HCT116 (cell line): Measurements from ENCODE around the gene CWC15. TPM values are rescaled to one million over a fixed set of nuclear protein-coding genes. Genes with fewer than 3 reads are reported as not detected.
"Not testable (repeated sequence)": the region's sequence is repeated elsewhere in the genome, so short reads cannot be mapped to it uniquely, and the experiment has no call there.

ENCODE experiments used
- ATAC-seq: fragments of 200-7000 bp; cut with Tn5 transposase; 2 replicates; pipeline ENCODE4 v1.9.1; 2020; ENCODE audit warnings: mild to moderate bottlenecking, moderate library complexity
- BruUV-seq: library from RNA; stranded (reverse); fragments of 400-500 nt; replicated peaks from 2 replicates; lab custom pipeline; 2021; lab: Mats Ljungman, UMichigan
- CTCF ChIA-PET: fragments of 300-600 bp; sonication (Branson Sonifier 250); formaldehyde crosslinking; loops from one replicate; lab custom pipeline; 2021; ENCODE audit warnings: antibody characterized with exemption; lab: Charles Lee
- POLR2A ChIA-PET: fragments of 300-600, 350-600 bp; sonication (Branson Sonifier 250); formaldehyde crosslinking; loops from one replicate; lab custom pipeline; 2021; ENCODE audit warnings: antibody characterized with exemption; lab: Charles Lee
- RAD21 ChIA-PET, 2 experiments: fragments of 300-600 bp; sonication (Branson Sonifier 250); formaldehyde crosslinking; loops; one replicate each; lab custom pipeline; 2023; ENCODE audit warnings: low total read pairs in 2 of 2; ENCODE audit not compliant: uncharacterized antibody in 2 of 2, unreplicated experiment in 2 of 2, low non-redundant PET in 1 of 2; lab: Charles Lee
- DNase-seq: peaks from one replicate; pipeline ENCODE4 v3.0.0-alpha.2; 2010; ENCODE audit warnings: low read depth, low spot score
- H2AFZ ChIP-seq: fragments of 200-600 bp; shearing (Covaris generic), sonication (generic); 2 replicates; pipeline ENCODE4 v1.6.1; 2017; ENCODE audit warnings: low read depth, mixed run types, mixed read lengths, antibody characterized with exemption, low read length; ENCODE audit not compliant: poor library complexity, severe bottlenecking
- H3K27ac ChIP-seq: 2 replicates; pipeline ENCODE4 v1.5.1; 2012; ENCODE audit warnings: low read depth, low read length
- H3K27me3 ChIP-seq: fragments of 200-600 bp; sonication (generic); 2 replicates; pipeline ENCODE4 v1.6.1; 2016; ENCODE audit warnings: mixed run types, low read length, mixed read lengths; ENCODE audit not compliant: insufficient read depth
- H3K36me3 ChIP-seq, 2 experiments: fragments of 200-500 bp in 1 of 2; fragments of 200-600 bp in 1 of 2; sonication (Bioruptor generic) in 1 of 2; sonication (generic) in 1 of 2; 2 replicates each; pipeline versions ENCODE4 v1.5.1 to v1.6.1; 2014 to 2016; ENCODE audit warnings: low read length in 2 of 2, inconsistent platforms in 1 of 2, mixed read lengths in 1 of 2, mixed run types in 1 of 2; ENCODE audit not compliant: insufficient read depth in 2 of 2, control insufficient read depth in 1 of 2
- H3K4me1 ChIP-seq, 2 experiments: fragments of 200-600 bp in 1 of 2; sonication (generic) in 1 of 2; 2 replicates each; pipeline versions ENCODE4 v1.5.1 to v1.6.1; 2012 to 2017; ENCODE audit warnings: low read length in 2 of 2, inconsistent platforms in 1 of 2, mild to moderate bottlenecking in 1 of 2, mixed read lengths in 1 of 2, mixed run types in 1 of 2, moderate library complexity in 1 of 2; ENCODE audit not compliant: insufficient read depth in 2 of 2, control insufficient read depth in 1 of 2
- H3K4me2 ChIP-seq: fragments of 200-600 bp; sonication (generic); 2 replicates; pipeline ENCODE4 v1.6.1; 2017; ENCODE audit warnings: mixed run types, low read length, mixed read lengths
- H3K4me3 ChIP-seq, 2 experiments: fragments of 200-600 bp in 1 of 2; sonication (generic) in 1 of 2; replicated peaks in 1 of 2; 2 replicates each; pipeline ENCODE4 v1.5.1; 2011 to 2016; ENCODE audit warnings: low read length in 2 of 2, control low read depth in 1 of 2, low read depth in 1 of 2, mild to moderate bottlenecking in 1 of 2, mixed read lengths in 1 of 2, mixed run types in 1 of 2
- H3K79me2 ChIP-seq: fragments of 200-600 bp; sonication (generic); 2 replicates; pipeline ENCODE4 v1.6.1; 2017; ENCODE audit warnings: mild to moderate bottlenecking, mixed run types, low read length, moderate library complexity, mixed read lengths; ENCODE audit not compliant: insufficient read depth
- H3K9ac ChIP-seq: fragments of 200-600 bp; sonication (generic); 2 replicates; pipeline ENCODE4 v1.6.1; 2016; ENCODE audit warnings: low read length, mixed read lengths
- H3K9me2 ChIP-seq: fragments of 200-600 bp; sonication (generic), shearing (Covaris generic); 2 replicates; pipeline ENCODE4 v1.6.1; 2017; ENCODE audit warnings: mixed run types, mild to moderate bottlenecking, moderate library complexity; ENCODE audit not compliant: insufficient read depth
- H3K9me3 ChIP-seq, 2 experiments: fragments of 200-500 bp in 1 of 2; fragments of 200-600 bp in 1 of 2; sonication (Bioruptor generic) in 1 of 2; sonication (generic) in 1 of 2; 2 replicates each; pipeline ENCODE4 v1.6.1; 2014 to 2017; ENCODE audit warnings: low read length in 2 of 2, mixed read lengths in 2 of 2, inconsistent platforms in 1 of 2, low read depth in 1 of 2, mild to moderate bottlenecking in 1 of 2, mixed run types in 1 of 2, moderate library complexity in 1 of 2; ENCODE audit not compliant: control insufficient read depth in 1 of 2, insufficient read depth in 1 of 2
- H4K20me1 ChIP-seq: fragments of 200-600 bp; sonication (generic), shearing (Covaris generic); 2 replicates; pipeline ENCODE4 v1.6.1; 2017; ENCODE audit warnings: mixed run types, mild to moderate bottlenecking, moderate library complexity; ENCODE audit not compliant: insufficient read depth
- POLR2A ChIP-seq: IDR thresholded peaks from 2 replicates; pipeline ENCODE4 v1.7.0; 2011; ENCODE audit warnings: borderline replicate concordance; ENCODE audit not compliant: insufficient read depth, insufficient read length; ENCODE audit errors: extremely low read depth
- POLR2AphosphoS5 ChIP-seq: IDR thresholded peaks from 2 replicates; pipeline ENCODE4 v1.6.1; 2011; ENCODE audit warnings: mild to moderate bottlenecking, low read depth, low read length, moderate library complexity
- REST ChIP-seq: IDR thresholded peaks from 2 replicates; pipeline ENCODE4 v1.6.1; 2012; ENCODE audit warnings: low read depth
- intact Hi-C: fragments of 100-400 bp; cut with micrococcal nuclease; formaldehyde crosslinking; loops from 2 replicates; pipeline ENCODE4 v1.10.0; 2022
- total RNA-seq: library from RNA; stranded (reverse); gene quantifications from one replicate; pipeline ENCODE4 v1.2.1, GENCODE V29; 2021; ENCODE audit not compliant: unreplicated experiment

The CWC15 gene
- total RNA-seq, 1 experiment from 2014 or later: 47.6 TPM

GRCh38 chr11:94973099-94973968, at the start of gene CWC15, which contains the start of gene KDM4D (continued):
- TF ChIP-seq REST (no peak), POLR2AphosphoS5 (peak; percentile 93), POLR2A (peak; percentile 88)

- H3K27me3 ChIP-seq, H2AFZ ChIP-seq, H3K4me3 ChIP-seq, H3K79me2 ChIP-seq, H4K20me1 ChIP-seq, DNase-seq, H3K4me2 ChIP-seq, H3K9ac ChIP-seq, POLR2A ChIA-PET, H3K27ac ChIP-seq, BruUV-seq, H3K4me1 ChIP-seq, intact Hi-C loops, H3K9me3 ChIP-seq, H3K9me2 ChIP-seq, RAD21 ChIA-PET, CTCF ChIA-PET, ATAC-seq, H3K36me3 ChIP-seq: not testable (repeated sequence)
These were observed 48.1 kb upstream of the CWC15 start for GRCh38 chr11:95021468-95021867.
